GM12878 (cell line): ENCODE measurements around the gene CADM2. TPM values are rescaled to one million over a fixed set of nuclear protein-coding genes. Genes with fewer than 3 reads are reported as not detected.

Experiments used
- ATAC-seq: fragments of 200-7000 bp; cut with Tn5 transposase; 3 replicates; pipeline ENCODE4 v1.9.1; 2020; ENCODE audit warnings: mild to moderate bottlenecking, moderate library complexity
- BruUV-seq: library from RNA; stranded (reverse); fragments of 400-500 nt; replicated peaks from 2 replicates; lab custom pipeline; 2021; lab: Mats Ljungman, UMichigan
- CTCF ChIA-PET: fragments of 300-600 bp; sonication (Branson Sonifier 250); formaldehyde crosslinking; extraction: SDS; loops from one replicate; lab custom pipeline; 2021; ENCODE audit warnings: inconsistent platforms; lab: Yijun Ruan, JAX
- POLR2A ChIA-PET: fragments of 350-600 bp; formaldehyde crosslinking; extraction: SDS; loops from one replicate; lab custom pipeline; 2021; ENCODE audit warnings: inconsistent platforms; lab: Charles Lee
- RAD21 ChIA-PET: fragments of 300-600 bp; sonication (Branson Sonifier 250); formaldehyde crosslinking; loops from one replicate; lab custom pipeline; 2023; ENCODE audit warnings: antibody characterized with exemption; ENCODE audit not compliant: unreplicated experiment; lab: Charles Lee
- SMC1A ChIA-PET: fragments of 300-600 bp; sonication (Branson Sonifier 250); formaldehyde crosslinking; loops from one replicate; lab custom pipeline; 2023; ENCODE audit not compliant: unreplicated experiment, uncharacterized antibody; lab: Charles Lee
- DNase-seq: peaks from one replicate; pipeline ENCODE4 v3.0.0-alpha.2; 2011; ENCODE audit warnings: low read depth, low spot score
- FAIRE-seq: peaks from 3 replicates; lab custom pipeline; 2011; peaks lifted over from hg19 to GRCh38; lab: Jason Lieb, UNC
- H2AFZ ChIP-seq: 2 replicates; pipeline ENCODE4 v1.6.0; 2011; ENCODE audit warnings: low read depth, low read length, control low read depth; ENCODE audit not compliant: control insufficient read depth
- H3K27ac ChIP-seq: 2 replicates; pipeline ENCODE4 v1.5.1; 2011; ENCODE audit warnings: control low read depth; ENCODE audit not compliant: control insufficient read depth, insufficient read depth
- H3K27me3 ChIP-seq, 2 experiments: replicated peaks in 1 of 2; 2 replicates each; pipeline versions ENCODE4 v1.6.0 to v1.6.1; 2011; ENCODE audit warnings: low read length in 1 of 2; ENCODE audit not compliant: control insufficient read depth in 2 of 2, insufficient read depth in 2 of 2
- H3K36me3 ChIP-seq, 2 experiments: 2 replicates each; pipeline ENCODE4 v1.5.1; 2011; ENCODE audit warnings: low read length in 1 of 2; ENCODE audit not compliant: control insufficient read depth in 2 of 2, insufficient read depth in 2 of 2
- H3K4me1 ChIP-seq: 2 replicates; pipeline ENCODE4 v1.6.1; 2011; ENCODE audit warnings: mild to moderate bottlenecking, low read length, moderate library complexity, mixed read lengths; ENCODE audit not compliant: control insufficient read depth, insufficient read depth
- H3K4me2 ChIP-seq: 2 replicates; pipeline ENCODE4 v1.6.0; 2011; ENCODE audit warnings: control low read depth; ENCODE audit not compliant: control insufficient read depth, insufficient read depth
- H3K4me3 ChIP-seq: fragments of 200-600 bp; sonication (generic); 2 replicates; pipeline ENCODE4 v1.5.1; 2016
- H3K79me2 ChIP-seq: 2 replicates; pipeline ENCODE4 v1.6.0; 2011; ENCODE audit warnings: low read length; ENCODE audit not compliant: control insufficient read depth, insufficient read depth
- H3K9ac ChIP-seq: 2 replicates; pipeline ENCODE4 v1.8.0; 2011; ENCODE audit warnings: low read length, control low read depth, mixed read lengths; ENCODE audit not compliant: control insufficient read depth, insufficient read depth
- H3K9me3 ChIP-seq: replicated peaks from 3 replicates; pipeline ENCODE4 v1.5.1; 2011; ENCODE audit warnings: mild to moderate bottlenecking, low read length; ENCODE audit not compliant: control insufficient read depth, insufficient read depth
- H4K20me1 ChIP-seq: 2 replicates; pipeline ENCODE4 v1.6.0; 2011; ENCODE audit not compliant: control insufficient read depth, insufficient read depth
- BHLHE40 ChIP-seq, 2 experiments: fragments of 450-650 bp in 1 of 2; IDR thresholded peaks; 2 replicates each; pipeline ENCODE4 v1.6.1; 2011 to 2017; ENCODE audit warnings: low read depth in 2 of 2, borderline replicate concordance in 1 of 2, improper control_type of control experiment in 1 of 2, low read length in 1 of 2, mild to moderate bottlenecking in 1 of 2
- HDAC2 ChIP-seq: fragments of 200-600 bp; sonication (generic); IDR thresholded peaks from 2 replicates; pipeline ENCODE4 v1.6.1; 2017
- IKZF2 ChIP-seq, 2 experiments: fragments of 450-650 bp; IDR thresholded peaks; 2 replicates each; pipeline ENCODE4 v1.6.1; 2017; ENCODE audit warnings: mild to moderate bottlenecking in 2 of 2, moderate library complexity in 2 of 2
- KAT2A ChIP-seq: conservative IDR thresholded peaks from 2 replicates; pipeline ENCODE4 v1.6.1; 2011; ENCODE audit warnings: low read depth, low read length; ENCODE audit not compliant: control insufficient read depth
- SPI1 ChIP-seq: IDR thresholded peaks from 2 replicates; pipeline ENCODE4 v1.6.1; 2011; ENCODE audit warnings: low read depth, mild to moderate bottlenecking, low read length, moderate library complexity, borderline replicate concordance; ENCODE audit not compliant: insufficient read depth
- SUPT20H ChIP-seq: IDR thresholded peaks from 2 replicates; pipeline ENCODE4 v1.6.1; 2011; ENCODE audit warnings: low read depth, mild to moderate bottlenecking, low read length, moderate library complexity, borderline replicate concordance; ENCODE audit not compliant: control insufficient read depth
- TBL1XR1 ChIP-seq: IDR thresholded peaks from 2 replicates; pipeline ENCODE4 v1.6.1; 2012; ENCODE audit warnings: low read depth, low read length, improper control_type of control experiment
- ZNF207 ChIP-seq: fragments of 450-650 bp; IDR thresholded peaks from 2 replicates; pipeline ENCODE4 v1.6.1; 2014; ENCODE audit warnings: antibody characterized with exemption, mild to moderate bottlenecking, borderline replicate concordance
- ZNF24 ChIP-seq: fragments of 450-650 bp; IDR thresholded peaks from 2 replicates; pipeline ENCODE4 v1.6.1; 2017; ENCODE audit warnings: antibody characterized with exemption, mild to moderate bottlenecking
- WGBS: methylation state at CpG from one replicate; pipeline ENCODE4 v1.1.6; 2016; ENCODE audit warnings: low lambda C conversion rate; ENCODE audit not compliant: insufficient replicate concordance, insufficient coverage; ENCODE audit errors: missing lambda C conversion rate; 5-methylcytosine and 5-hydroxymethylcytosine counted together
- in situ Hi-C: fragments of 300-500 bp; cut with MboI; formaldehyde crosslinking; loops from 9 replicates; pipeline ENCODE4 v1.14.3; 2018; ENCODE audit warnings: mixed read lengths
- intact Hi-C: fragments of 100-400 bp; cut with micrococcal nuclease; formaldehyde crosslinking; loops from one replicate; pipeline ENCODE4 v1.14.2; 2022; ENCODE audit not compliant: unreplicated experiment
- polyA plus RNA-seq, 11 experiments: library from polyadenylated mRNA; depleted of rRNA in 4 of 11; unstranded in 6 of 11; stranded (reverse) in 5 of 11; fragments of >200 nt; fragmentation: Nextera tagmentation in 4 of 11; fragmentation: Illumina TruSeq in 1 of 11; extraction: Ambion mirVana in 4 of 11; extraction: Trizol in 1 of 11; gene quantifications; 1 replicate in 1 of 11; 2 replicates in 10 of 11; pipeline versions ENCODE4 v1.2.1 to v1.2.3, GENCODE V29; 2011 to 2016; ENCODE audit warnings: inconsistent platforms in 2 of 11, missing spikeins in 2 of 11, low read depth in 1 of 11
- total RNA-seq, 4 experiments: library from RNA; depleted of rRNA in 3 of 4; stranded (reverse); fragments of >200 nt in 3 of 4; fragmentation: Illumina TruSeq in 1 of 4; extraction: Trizol in 1 of 4; gene quantifications; 2 replicates each; pipeline versions ENCODE4 v1.2.1 to v1.2.3, GENCODE V29; 2013 to 2021
- TF ChIP-seq, protein P1 (sequence below): IDR thresholded peaks from 2 replicates; pipeline ENCODE4 v1.6.1; 2012; ENCODE audit warnings: mild to moderate bottlenecking, low read depth, low read length
- TF ChIP-seq, protein P2 (sequence below): fragments of 450-650 bp; IDR thresholded peaks from 2 replicates; pipeline ENCODE4 v1.6.1; 2018; ENCODE audit warnings: mild to moderate bottlenecking, low read depth, moderate library complexity; ENCODE audit not compliant: partially characterized antibody
- TF ChIP-seq, protein P3 (sequence below): IDR thresholded peaks from 2 replicates; pipeline ENCODE4 v1.6.1; 2012; ENCODE audit warnings: low read depth, low read length, improper control_type of control experiment
- TF ChIP-seq, protein P4 (sequence below): fragments of 450-650 bp; IDR thresholded peaks from 2 replicates; pipeline ENCODE4 v1.6.1; 2014; ENCODE audit warnings: mild to moderate bottlenecking

Gene CADM2
- total and polyA plus RNA-seq, 10 of the 15 experiments (the other 5 are each of a cell fraction or from before 2014, with no cell fraction given): 0.13 TPM; not detected in 9

DNA sequence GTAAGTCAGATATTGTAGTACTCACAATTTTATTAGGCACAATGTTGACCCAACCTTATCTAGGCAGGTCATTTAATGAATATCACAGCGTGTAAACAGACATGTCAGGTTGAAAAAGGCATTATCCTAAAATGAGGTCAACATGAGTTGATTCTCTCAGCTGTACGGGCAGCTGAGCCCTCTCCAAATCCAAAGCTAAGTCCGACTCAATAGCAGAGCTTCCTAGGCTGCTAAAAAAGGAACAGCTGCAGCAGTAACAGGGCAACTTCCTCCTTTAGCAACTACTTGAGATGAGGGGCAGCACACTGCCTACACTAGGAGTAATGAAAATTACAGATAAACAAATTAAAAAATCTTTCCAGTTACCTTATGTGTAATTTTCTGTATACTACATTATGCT, 189.2 kb downstream of the CADM2 start:
- POLR2A ChIA-PET: no interaction called here
- no peak for FAIRE-seq

More for the DNA sequence above, 189.2 kb downstream of the CADM2 start:
- intact Hi-C loops (no loop called here), in situ Hi-C loops (no loop called here)
- ChIA-PET SMC1A (interaction anchor here (1.1 kb wide), 1 partner anchor 12 kb away, joined by 3 read pairs; no protein-coding TSS in a partner anchor), RAD21 (no interaction called here), CTCF (no interaction called here)
- no peak overlapping the region for H3K4me3 ChIP-seq
- ATAC-seq (no peak), DNase-seq (no peak)
- H3K4me1 ChIP-seq: no peaks in the 10 kb centered on the region
- no peaks in the 10 kb centered on the region for H3K27me3 ChIP-seq
- H3K9me3 ChIP-seq: no peaks in the 10 kb centered on the region
- WGBS: 0% methylated on average over 3 of the region's 3 CpGs
- H3K27ac ChIP-seq: no peak overlapping the region
- H3K9ac ChIP-seq: no peak overlapping the region
- TF ChIP-seq KAT2A (no peak), ZNF24 (no peak), SPI1 (no peak), TBL1XR1 (no peak), HDAC2 (no peak), BHLHE40 (IDR thresholded peaks at IDR 0.05; ENCODE audit: borderline replicate concordance in 1 of 2, low read depth in 2 of 2, low read length in 1 of 2) (no peak), ZNF207 (no peak), SUPT20H (no peak), IKZF2 (IDR thresholded peaks at IDR 0.05) (no peak)
- TF ChIP-seq, protein P1, sequence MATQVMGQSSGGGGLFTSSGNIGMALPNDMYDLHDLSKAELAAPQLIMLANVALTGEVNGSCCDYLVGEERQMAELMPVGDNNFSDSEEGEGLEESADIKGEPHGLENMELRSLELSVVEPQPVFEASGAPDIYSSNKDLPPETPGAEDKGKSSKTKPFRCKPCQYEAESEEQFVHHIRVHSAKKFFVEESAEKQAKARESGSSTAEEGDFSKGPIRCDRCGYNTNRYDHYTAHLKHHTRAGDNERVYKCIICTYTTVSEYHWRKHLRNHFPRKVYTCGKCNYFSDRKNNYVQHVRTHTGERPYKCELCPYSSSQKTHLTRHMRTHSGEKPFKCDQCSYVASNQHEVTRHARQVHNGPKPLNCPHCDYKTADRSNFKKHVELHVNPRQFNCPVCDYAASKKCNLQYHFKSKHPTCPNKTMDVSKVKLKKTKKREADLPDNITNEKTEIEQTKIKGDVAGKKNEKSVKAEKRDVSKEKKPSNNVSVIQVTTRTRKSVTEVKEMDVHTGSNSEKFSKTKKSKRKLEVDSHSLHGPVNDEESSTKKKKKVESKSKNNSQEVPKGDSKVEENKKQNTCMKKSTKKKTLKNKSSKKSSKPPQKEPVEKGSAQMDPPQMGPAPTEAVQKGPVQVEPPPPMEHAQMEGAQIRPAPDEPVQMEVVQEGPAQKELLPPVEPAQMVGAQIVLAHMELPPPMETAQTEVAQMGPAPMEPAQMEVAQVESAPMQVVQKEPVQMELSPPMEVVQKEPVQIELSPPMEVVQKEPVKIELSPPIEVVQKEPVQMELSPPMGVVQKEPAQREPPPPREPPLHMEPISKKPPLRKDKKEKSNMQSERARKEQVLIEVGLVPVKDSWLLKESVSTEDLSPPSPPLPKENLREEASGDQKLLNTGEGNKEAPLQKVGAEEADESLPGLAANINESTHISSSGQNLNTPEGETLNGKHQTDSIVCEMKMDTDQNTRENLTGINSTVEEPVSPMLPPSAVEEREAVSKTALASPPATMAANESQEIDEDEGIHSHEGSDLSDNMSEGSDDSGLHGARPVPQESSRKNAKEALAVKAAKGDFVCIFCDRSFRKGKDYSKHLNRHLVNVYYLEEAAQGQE: no peak
- TF ChIP-seq, protein P2, sequence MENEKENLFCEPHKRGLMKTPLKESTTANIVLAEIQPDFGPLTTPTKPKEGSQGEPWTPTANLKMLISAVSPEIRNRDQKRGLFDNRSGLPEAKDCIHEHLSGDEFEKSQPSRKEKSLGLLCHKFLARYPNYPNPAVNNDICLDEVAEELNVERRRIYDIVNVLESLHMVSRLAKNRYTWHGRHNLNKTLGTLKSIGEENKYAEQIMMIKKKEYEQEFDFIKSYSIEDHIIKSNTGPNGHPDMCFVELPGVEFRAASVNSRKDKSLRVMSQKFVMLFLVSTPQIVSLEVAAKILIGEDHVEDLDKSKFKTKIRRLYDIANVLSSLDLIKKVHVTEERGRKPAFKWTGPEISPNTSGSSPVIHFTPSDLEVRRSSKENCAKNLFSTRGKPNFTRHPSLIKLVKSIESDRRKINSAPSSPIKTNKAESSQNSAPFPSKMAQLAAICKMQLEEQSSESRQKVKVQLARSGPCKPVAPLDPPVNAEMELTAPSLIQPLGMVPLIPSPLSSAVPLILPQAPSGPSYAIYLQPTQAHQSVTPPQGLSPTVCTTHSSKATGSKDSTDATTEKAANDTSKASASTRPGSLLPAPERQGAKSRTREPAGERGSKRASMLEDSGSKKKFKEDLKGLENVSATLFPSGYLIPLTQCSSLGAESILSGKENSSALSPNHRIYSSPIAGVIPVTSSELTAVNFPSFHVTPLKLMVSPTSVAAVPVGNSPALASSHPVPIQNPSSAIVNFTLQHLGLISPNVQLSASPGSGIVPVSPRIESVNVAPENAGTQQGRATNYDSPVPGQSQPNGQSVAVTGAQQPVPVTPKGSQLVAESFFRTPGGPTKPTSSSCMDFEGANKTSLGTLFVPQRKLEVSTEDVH: no peak
- TF ChIP-seq, protein P3, sequence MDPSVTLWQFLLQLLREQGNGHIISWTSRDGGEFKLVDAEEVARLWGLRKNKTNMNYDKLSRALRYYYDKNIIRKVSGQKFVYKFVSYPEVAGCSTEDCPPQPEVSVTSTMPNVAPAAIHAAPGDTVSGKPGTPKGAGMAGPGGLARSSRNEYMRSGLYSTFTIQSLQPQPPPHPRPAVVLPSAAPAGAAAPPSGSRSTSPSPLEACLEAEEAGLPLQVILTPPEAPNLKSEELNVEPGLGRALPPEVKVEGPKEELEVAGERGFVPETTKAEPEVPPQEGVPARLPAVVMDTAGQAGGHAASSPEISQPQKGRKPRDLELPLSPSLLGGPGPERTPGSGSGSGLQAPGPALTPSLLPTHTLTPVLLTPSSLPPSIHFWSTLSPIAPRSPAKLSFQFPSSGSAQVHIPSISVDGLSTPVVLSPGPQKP: no peak
- TF ChIP-seq, protein P4, sequence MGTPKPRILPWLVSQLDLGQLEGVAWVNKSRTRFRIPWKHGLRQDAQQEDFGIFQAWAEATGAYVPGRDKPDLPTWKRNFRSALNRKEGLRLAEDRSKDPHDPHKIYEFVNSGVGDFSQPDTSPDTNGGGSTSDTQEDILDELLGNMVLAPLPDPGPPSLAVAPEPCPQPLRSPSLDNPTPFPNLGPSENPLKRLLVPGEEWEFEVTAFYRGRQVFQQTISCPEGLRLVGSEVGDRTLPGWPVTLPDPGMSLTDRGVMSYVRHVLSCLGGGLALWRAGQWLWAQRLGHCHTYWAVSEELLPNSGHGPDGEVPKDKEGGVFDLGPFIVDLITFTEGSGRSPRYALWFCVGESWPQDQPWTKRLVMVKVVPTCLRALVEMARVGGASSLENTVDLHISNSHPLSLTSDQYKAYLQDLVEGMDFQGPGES: no peak
- H3K4me2 ChIP-seq: no peak overlapping the region
- no peaks in the 10 kb centered on the region for H4K20me1 ChIP-seq
- H3K79me2 ChIP-seq: no peaks in the 10 kb centered on the region
- no peak overlapping the region for H2AFZ ChIP-seq
- H3K36me3 ChIP-seq: no peaks in the 10 kb centered on the region
- no TSS peak for BruUV-seq
